HEK293T (cell line): ENCODE results near the gene AK5.

Experiments used
- ARNT ChIP-seq: fragments of 450-650 bp; IDR thresholded peaks from 2 replicates; pipeline ENCODE4 v1.6.1; 2017; ENCODE audit warnings: mild to moderate bottlenecking
- BHLHE40 ChIP-seq: fragments of 450-650 bp; IDR thresholded peaks from 2 replicates; pipeline ENCODE4 v1.6.1; 2016; ENCODE audit warnings: mild to moderate bottlenecking, moderate library complexity, borderline replicate concordance
- ELF4 ChIP-seq: fragments of 450-650 bp; IDR thresholded peaks from 2 replicates; pipeline ENCODE4 v1.6.1; 2017; ENCODE audit warnings: antibody characterized with exemption
- FOXA1 ChIP-seq: fragments of 450-650 bp; IDR thresholded peaks from 2 replicates; pipeline ENCODE4 v1.6.1; 2016; ENCODE audit warnings: mild to moderate bottlenecking
- FOXM1 ChIP-seq: fragments of 450-650 bp; IDR thresholded peaks from 2 replicates; pipeline ENCODE4 v1.6.1; 2017; ENCODE audit warnings: mild to moderate bottlenecking, borderline replicate concordance
- L3MBTL2 ChIP-seq: fragments of 450-650 bp; conservative IDR thresholded peaks from 2 replicates; pipeline ENCODE4 v1.6.1; 2016; ENCODE audit warnings: mild to moderate bottlenecking
- LEF1 ChIP-seq: fragments of 450-650 bp; IDR thresholded peaks from 2 replicates; pipeline ENCODE4 v1.6.1; 2017; ENCODE audit warnings: mild to moderate bottlenecking, borderline replicate concordance
- NFRKB ChIP-seq: fragments of 450-650 bp; IDR thresholded peaks from 2 replicates; pipeline ENCODE4 v1.6.1; 2016; ENCODE audit warnings: mild to moderate bottlenecking, moderate library complexity
- SP1 ChIP-seq: fragments of 450-650 bp; IDR thresholded peaks from 2 replicates; pipeline ENCODE4 v1.6.1; 2017
- SUZ12 ChIP-seq: fragments of 450-650 bp; IDR thresholded peaks from 2 replicates; pipeline ENCODE4 v1.6.1; 2016; ENCODE audit warnings: mild to moderate bottlenecking

- no peak for TF ChIP-seq SP1
- TF ChIP-seq FOXM1: no peak
- no peak for TF ChIP-seq BHLHE40
- no peak for TF ChIP-seq SUZ12
- TF ChIP-seq L3MBTL2: no peak
- no peak for TF ChIP-seq LEF1
- no peak for TF ChIP-seq FOXA1
- TF ChIP-seq NFRKB: no peak
- no peak for TF ChIP-seq ELF4
- no peak for TF ChIP-seq ARNT
Measured at GRCh38 chr1:77385551-77385950, 103.7 kb downstream of the AK5 start.
